SK-N-SH (cell line): Measurements from ENCODE around the gene KIF1C.

ENCODE experiments used
- EZH2phosphoT487 ChIP-seq: fragments of 200-600 bp; sonication (generic); IDR thresholded peaks from 2 replicates; pipeline ENCODE4 v1.6.1; 2017; ENCODE audit warnings: low read depth, mixed run types, mild to moderate bottlenecking, antibody characterized with exemption, moderate library complexity, borderline replicate concordance
- TF ChIP-seq, protein P1 (sequence below): fragments of 200-600 bp; sonication (generic); IDR thresholded peaks from 2 replicates; pipeline ENCODE4 v1.6.1; 2017; ENCODE audit warnings: antibody characterized with exemption, mild to moderate bottlenecking, moderate library complexity

DNA sequence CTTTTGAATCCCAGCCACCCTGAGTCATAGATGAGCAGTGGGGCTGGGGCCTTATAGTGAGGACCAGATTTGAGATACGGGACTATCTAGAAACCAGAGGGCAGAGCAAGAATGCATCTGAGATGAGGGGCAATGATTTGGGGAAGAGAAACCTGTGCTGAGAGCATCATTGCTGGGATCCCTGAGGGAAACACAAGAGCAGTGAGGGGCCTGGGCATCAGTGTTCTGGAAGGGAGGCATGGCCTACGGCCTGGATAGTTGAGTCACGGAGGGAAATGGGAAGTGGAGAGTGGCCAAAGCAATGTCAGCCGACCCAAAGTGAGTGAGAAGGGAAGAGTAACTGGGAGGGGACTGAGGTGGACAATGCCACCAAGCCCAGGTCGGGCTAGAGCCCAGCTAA lies 15.4 kb upstream of the KIF1C start:
- TF ChIP-seq, protein P1, sequence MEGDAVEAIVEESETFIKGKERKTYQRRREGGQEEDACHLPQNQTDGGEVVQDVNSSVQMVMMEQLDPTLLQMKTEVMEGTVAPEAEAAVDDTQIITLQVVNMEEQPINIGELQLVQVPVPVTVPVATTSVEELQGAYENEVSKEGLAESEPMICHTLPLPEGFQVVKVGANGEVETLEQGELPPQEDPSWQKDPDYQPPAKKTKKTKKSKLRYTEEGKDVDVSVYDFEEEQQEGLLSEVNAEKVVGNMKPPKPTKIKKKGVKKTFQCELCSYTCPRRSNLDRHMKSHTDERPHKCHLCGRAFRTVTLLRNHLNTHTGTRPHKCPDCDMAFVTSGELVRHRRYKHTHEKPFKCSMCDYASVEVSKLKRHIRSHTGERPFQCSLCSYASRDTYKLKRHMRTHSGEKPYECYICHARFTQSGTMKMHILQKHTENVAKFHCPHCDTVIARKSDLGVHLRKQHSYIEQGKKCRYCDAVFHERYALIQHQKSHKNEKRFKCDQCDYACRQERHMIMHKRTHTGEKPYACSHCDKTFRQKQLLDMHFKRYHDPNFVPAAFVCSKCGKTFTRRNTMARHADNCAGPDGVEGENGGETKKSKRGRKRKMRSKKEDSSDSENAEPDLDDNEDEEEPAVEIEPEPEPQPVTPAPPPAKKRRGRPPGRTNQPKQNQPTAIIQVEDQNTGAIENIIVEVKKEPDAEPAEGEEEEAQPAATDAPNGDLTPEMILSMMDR, result no peak
- TF ChIP-seq EZH2phosphoT487, result no peak
